B cell (primary cell): ENCODE results near the gene CD177.

Experiments used
- CTCF ChIP-seq: fragments of 200-600 bp; IDR thresholded peaks from one replicate; pipeline ENCODE4 v1.8.0; 2022; ENCODE audit warnings: antibody characterized with exemption, mild to moderate bottlenecking
- EZH2 ChIP-seq: IDR thresholded peaks from 2 replicates; pipeline ENCODE4 v1.6.1; 2012; ENCODE audit warnings: borderline replicate concordance, low read depth, mild to moderate bottlenecking, moderate library complexity, low read length; ENCODE audit not compliant: insufficient read depth, poor library complexity, severe bottlenecking

- no peak for TF ChIP-seq EZH2
- no peak for TF ChIP-seq CTCF
These were observed 36.7 kb upstream of the CD177 start for GRCh38 chr19:43316591-43317319.
